ENCODE measurements around the gene WBP2NL. TPM values are rescaled to one million over a fixed set of nuclear protein-coding genes. Genes with fewer than 3 reads are reported as not detected.

Gene WBP2NL
- total and polyA plus RNA-seq, 2 of the 8 experiments (the other 6 are each of a cell fraction or from before 2014, with no cell fraction given), result not detected

DNA sequence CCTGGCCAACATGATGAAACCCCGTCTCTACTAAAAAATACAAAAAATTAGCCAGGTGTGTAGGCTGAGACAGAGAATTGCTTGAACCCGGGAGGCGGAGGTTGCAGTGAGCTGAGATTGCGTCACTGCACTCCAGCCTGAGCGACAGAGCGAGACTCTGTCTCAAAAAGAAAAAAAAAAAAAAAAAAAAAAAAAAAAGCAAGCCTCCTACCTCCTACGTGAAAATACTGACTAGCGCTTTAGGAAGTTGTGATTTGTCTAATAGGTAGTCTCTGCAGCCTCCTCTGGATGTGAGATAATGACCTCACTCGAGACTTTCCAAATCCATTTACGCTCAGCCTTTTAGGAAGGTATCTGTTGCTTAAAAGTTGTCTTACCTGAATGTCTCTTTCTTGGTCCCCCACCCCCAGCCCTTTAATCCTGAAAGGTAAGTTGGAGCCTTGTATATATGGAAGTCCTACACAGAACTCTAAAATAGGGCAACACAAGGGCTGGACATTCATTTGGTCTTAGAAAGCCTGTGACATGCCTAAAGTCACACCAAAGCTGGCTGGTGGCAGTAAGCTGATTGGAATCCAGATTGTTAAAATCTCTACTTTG lies 23.8 kb upstream of the WBP2NL start:
- peaks cover 2% of the 10 kb centered on the region; the same call in 1 of the 2 replicates for H3K79me1 ChIP-seq (ENCODE audit: low read depth, low read length)
- TF ChIP-seq KDM5A (IDR thresholded peaks at IDR 0.05; ENCODE audit: low read length) (no peak), HDAC6 (IDR thresholded peaks at IDR 0.05; ENCODE audit: low read depth, low read length) (no peak), RBBP5 (IDR thresholded peaks at IDR 0.05; ENCODE audit: borderline replicate concordance, low read depth, low read length) (no peak), POLR2A (IDR thresholded peaks at IDR 0.05; ENCODE audit: control extremely low read depth in 1 of 2, low read depth in 2 of 2, low read length in 2 of 2) (no peak), RFX5 (IDR thresholded peaks at IDR 0.05; ENCODE audit: borderline replicate concordance, low read depth, low read length) (no peak), KDM4A (IDR thresholded peaks at IDR 0.05; ENCODE audit: low read depth, low read length, severe bottlenecking) (no peak), SP1 (IDR thresholded peaks at IDR 0.05; ENCODE audit: low read depth, low read length) (no peak), BACH1 (IDR thresholded peaks at IDR 0.05; ENCODE audit: low read length) (no peak)

More for the DNA sequence above, 23.8 kb upstream of the WBP2NL start:
- no peak overlapping the region for H2BK12ac ChIP-seq (ENCODE audit: low read depth, low read length)
- H2BK5ac ChIP-seq (ENCODE audit: low read depth, low read length), result no peak overlapping the region
- no peak overlapping the region for H3K9ac ChIP-seq (replicated peaks in 1 of 4; ENCODE audit: extremely low read depth in 1 of 4, low read depth in 3 of 4, low read length in 3 of 4)
- no peak overlapping the region for H2BK15ac ChIP-seq (ENCODE audit: low read length)
- no peak for DNase-seq (ENCODE audit: low read depth in 1 of 2, low spot score in 2 of 2)
- H2BK120ac ChIP-seq (replicated peaks; ENCODE audit: low read depth, low read length), result no peak overlapping the region
- POLR2A ChIA-PET (ENCODE audit: partially characterized antibody), result no interaction called here
- no peak overlapping the region for H3K27ac ChIP-seq (ENCODE audit: low read depth, low read length)
- peaks cover 0 to 20% (median 12%) of the 10 kb centered on the region in 4 experiments; a peak in 6 of 7 replicates for H3K4me1 ChIP-seq (replicated peaks in 1 of 4; ENCODE audit: control insufficient read depth in 3 of 4, insufficient read depth in 4 of 4, low read length in 3 of 4)
- CTCF ChIA-PET (ENCODE audit: partially characterized antibody), result interaction anchor here (0.6 to 2.3 kb wide), 6 partner anchors 9 to 293 kb away, joined by 3 to 14 read pairs (median 4); no protein-coding TSS in a partner anchor
- H3K23me2 ChIP-seq (ENCODE audit: low read depth, low read length), result peaks cover 13% of the 10 kb centered on the region
- H3K23ac ChIP-seq (ENCODE audit: insufficient read length), result no peak overlapping the region
- peaks cover 0 to 5% of the 10 kb centered on the region in 2 experiments for H4K20me1 ChIP-seq (replicated peaks in 1 of 2; ENCODE audit: control insufficient read depth in 1 of 2, insufficient read depth in 2 of 2, low read length in 2 of 2)
- 89% methylated on average over 6 of the region's 10 CpGs; no CpG with 5 or more reads in 1 of the 2 experiments for WGBS, 2 experiments (ENCODE audit: extremely low coverage in 1 of 2, insufficient coverage in 1 of 2, insufficient read length in 1 of 2, insufficient replicate concordance in 2 of 2, low coverage in 1 of 2, low lambda C conversion rate in 2 of 2, missing lambda C conversion rate in 1 of 2)
- H3K18ac ChIP-seq (ENCODE audit: extremely low read depth, low read length), result no peak overlapping the region
- no peak overlapping the region for H3K4me3 ChIP-seq (ENCODE audit: extremely low read depth in 1 of 4, insufficient read depth in 2 of 4, low read depth in 3 of 4, low read length in 4 of 4)
- no peaks in the 10 kb centered on the region for H3K9me3 ChIP-seq (ENCODE audit: insufficient read depth in 2 of 2, low read depth in 1 of 2, low read length in 1 of 2)
- H3K14ac ChIP-seq (ENCODE audit: insufficient read length), result no peak overlapping the region
- no peak overlapping the region for H4K8ac ChIP-seq (ENCODE audit: extremely low read depth, insufficient read depth, low read length)
- no peak overlapping the region for H4K91ac ChIP-seq (replicated peaks; ENCODE audit: insufficient read length, low read length)
- H3K79me2 ChIP-seq (ENCODE audit: control insufficient read depth in 1 of 2, insufficient read depth in 2 of 2, low read length in 2 of 2), result peaks cover 0 to 5% of the 10 kb centered on the region in 2 experiments; a peak in 1 of 4 replicates
- no peak overlapping the region for H4K5ac ChIP-seq (ENCODE audit: insufficient read length, low read depth, low read length)
- H2AK5ac ChIP-seq (ENCODE audit: low read depth, low read length), result no peak overlapping the region
- FAIRE-seq, result no peak
- H3K27me3 ChIP-seq (replicated peaks in 1 of 4; ENCODE audit: control insufficient read depth in 3 of 4, extremely low read depth in 1 of 4, insufficient read depth in 3 of 4, low read length in 3 of 4), result peaks cover 10 to 29% (median 26%) of the 10 kb centered on the region in 4 experiments
- H2BK20ac ChIP-seq (ENCODE audit: low read length), result no peak overlapping the region
- no peak overlapping the region for H2AFZ ChIP-seq (ENCODE audit: low read length)
- H3K4me2 ChIP-seq (ENCODE audit: insufficient read depth in 1 of 2, low read depth in 2 of 2, low read length in 2 of 2), result no peak overlapping the region
- H3K36me3 ChIP-seq (ENCODE audit: control insufficient read depth in 2 of 4, insufficient read depth in 4 of 4, low read length in 3 of 4), result no peaks in the 10 kb centered on the region
- H3K4ac ChIP-seq (replicated peaks; ENCODE audit: insufficient read length, low read depth, low read length), result no peak overlapping the region
- no peak overlapping the region for H3K56ac ChIP-seq (replicated peaks; ENCODE audit: insufficient read length, low read depth, low read length)

Data from H1 (cell line).